HG03460 (cell line): ENCODE results near the gene ACP3.
"Not testable (repeated sequence)": the region's sequence is repeated elsewhere in the genome, so short reads cannot be mapped to it uniquely, and the experiment has no call there.

Experiments
- ATAC-seq: cut with Tn5 transposase; IDR thresholded peaks from one replicate; pipeline ENCODE4 v1.9.1; 2021; ENCODE audit not compliant: unreplicated experiment

ACP3 gene

GRCh38 chr3:132354916-132355702, 37.9 kb downstream of the ACP3 start:
- ATAC-seq = no peak

- no peak for ATAC-seq
These were observed 39.4 kb downstream of the ACP3 start for GRCh38 chr3:132356568-132356967.

GRCh38 chr3:132360717-132361116, 43.5 kb downstream of the ACP3 start:
- ATAC-seq = no peak

GRCh38 chr3:132362329-132362728, 45.1 kb downstream of the ACP3 start:
- ATAC-seq = no peak

GRCh38 chr3:132368515-132368914, 51.3 kb downstream of the ACP3 start:
- no peak for ATAC-seq

GRCh38 chr3:132368962-132369361, 51.8 kb downstream of the ACP3 start:
- no peak for ATAC-seq

- not testable (repeated sequence) for ATAC-seq
These were observed 59.7 kb downstream of the ACP3 start for GRCh38 chr3:132376945-132377354.

- no peak for ATAC-seq
These were observed 61.0 kb downstream of the ACP3 start for GRCh38 chr3:132378048-132378762.

- ATAC-seq = no peak
These were observed 61.6 kb downstream of the ACP3 start for GRCh38 chr3:132378846-132379245.

- no peak for ATAC-seq
These were observed 63.7 kb downstream of the ACP3 start for GRCh38 chr3:132380920-132381319.

GRCh38 chr3:132381348-132381944, 64.2 kb downstream of the ACP3 start:
- no peak for ATAC-seq

GRCh38 chr3:132382267-132382666, 65.1 kb downstream of the ACP3 start:
- no peak for ATAC-seq

GRCh38 chr3:132382688-132383194, 65.5 kb downstream of the ACP3 start:
- no peak for ATAC-seq

GRCh38 chr3:132386259-132386658, 69.1 kb downstream of the ACP3 start:
- no peak for ATAC-seq

- ATAC-seq = not testable (repeated sequence)
These were observed 75.5 kb downstream of the ACP3 start for GRCh38 chr3:132392675-132393074.

GRCh38 chr3:132394320-132394719, 77.1 kb downstream of the ACP3 start:
- ATAC-seq = no peak

- no peak for ATAC-seq
These were observed 77.9 kb downstream of the ACP3 start for GRCh38 chr3:132395126-132395525.

- no peak for ATAC-seq
These were observed 79.0 kb downstream of the ACP3 start for GRCh38 chr3:132396255-132396654.

GRCh38 chr3:132396776-132397175, 79.6 kb downstream of the ACP3 start:
- not testable (repeated sequence) for ATAC-seq

- ATAC-seq = no peak
These were observed 82.1 kb downstream of the ACP3 start for GRCh38 chr3:132399054-132399929.

GRCh38 chr3:132401255-132401654, 84.0 kb downstream of the ACP3 start:
- no peak for ATAC-seq
